Loucy (cell line): ENCODE data around the gene ERGIC2.

Source experiments
- H2AFZ ChIP-seq: fragments of 200-600 bp; sonication (generic); 2 replicates; pipeline ENCODE4 v1.6.0; 2016; ENCODE audit warnings: antibody characterized with exemption, mild to moderate bottlenecking, low read length, moderate library complexity
- H3F3A ChIP-seq: fragments of 200-600 bp; 2 replicates; pipeline ENCODE4 v1.6.0; 2016; ENCODE audit warnings: antibody characterized with exemption, low read depth, mild to moderate bottlenecking
- H3K27me3 ChIP-seq: fragments of 200-600 bp; sonication (generic); 2 replicates; pipeline ENCODE4 v1.6.1; 2014; ENCODE audit warnings: low read length, mild to moderate bottlenecking; ENCODE audit not compliant: insufficient read depth, poor library complexity, severe bottlenecking
- H3K36me3 ChIP-seq: fragments of 200-600 bp; sonication (generic); 2 replicates; pipeline ENCODE4 v1.6.1; 2016; ENCODE audit warnings: low read length; ENCODE audit not compliant: insufficient read depth
- H3K4me1 ChIP-seq: fragments of 200-600 bp; sonication (generic); 2 replicates; pipeline ENCODE4 v1.5.1; 2014; ENCODE audit warnings: low read length, mild to moderate bottlenecking; ENCODE audit not compliant: insufficient read depth, poor library complexity, severe bottlenecking
- H3K4me2 ChIP-seq: fragments of 200-600 bp; sonication (generic); 2 replicates; pipeline ENCODE4 v1.6.0; 2014; ENCODE audit warnings: antibody characterized with exemption, low read length, low read depth, mild to moderate bottlenecking; ENCODE audit not compliant: poor library complexity, severe bottlenecking
- H3K4me3 ChIP-seq: fragments of 200-600 bp; sonication (generic); 2 replicates; pipeline ENCODE4 v1.5.1; 2014; ENCODE audit warnings: low read length, mild to moderate bottlenecking, mixed read lengths; ENCODE audit not compliant: poor library complexity, severe bottlenecking
- H3K79me2 ChIP-seq: fragments of 200-600 bp; sonication (generic); 2 replicates; pipeline ENCODE4 v1.6.1; 2014; ENCODE audit warnings: low read length; ENCODE audit not compliant: insufficient read depth
- H3K9ac ChIP-seq: fragments of 200-600 bp; sonication (generic); 2 replicates; pipeline ENCODE4 v1.6.0; 2014; ENCODE audit warnings: mild to moderate bottlenecking, low read depth, low read length, moderate library complexity; ENCODE audit not compliant: poor library complexity, severe bottlenecking
- H3K9me2 ChIP-seq: fragments of 200-600 bp; sonication (generic); replicated peaks from 2 replicates; pipeline ENCODE4 v1.6.1; 2016; ENCODE audit warnings: low read depth, low read length, mixed read lengths
- H3K9me3 ChIP-seq: fragments of 200-600 bp; sonication (generic); 2 replicates; pipeline ENCODE4 v1.6.1; 2014; ENCODE audit warnings: mild to moderate bottlenecking, antibody characterized with exemption, low read length, low read depth; ENCODE audit not compliant: insufficient read depth
- H4K20me1 ChIP-seq: fragments of 200-600 bp; sonication (generic); 2 replicates; pipeline ENCODE4 v1.6.0; 2014; ENCODE audit warnings: antibody characterized with exemption, low read length, mild to moderate bottlenecking; ENCODE audit not compliant: insufficient read depth, poor library complexity, severe bottlenecking
- EZH2phosphoT487 ChIP-seq: fragments of 200-600 bp; IDR thresholded peaks from 2 replicates; pipeline ENCODE4 v1.6.1; 2018; ENCODE audit warnings: antibody characterized with exemption, mild to moderate bottlenecking, moderate library complexity, borderline replicate concordance
- TF ChIP-seq, protein P1 (sequence below): fragments of 200-600 bp; sonication (generic); conservative IDR thresholded peaks from 2 replicates; pipeline ENCODE4 v1.5.1; 2014; ENCODE audit warnings: mild to moderate bottlenecking, antibody characterized with exemption, low read length

The ERGIC2 gene

GRCh38 chr12:29425722-29426121, 44.8 kb upstream of the ERGIC2 start:
- Histone ChIP-seq H3K27me3 (no peaks in the 10 kb centered on the region), H3K4me1 (no peaks in the 10 kb centered on the region), H3F3A (no peaks in the 10 kb centered on the region), H4K20me1 (no peaks in the 10 kb centered on the region), H3K36me3 (no peaks in the 10 kb centered on the region), H3K79me2 (no peaks in the 10 kb centered on the region), H2AFZ (no peak overlapping the region), H3K4me3 (no peak overlapping the region), H3K9ac (no peak overlapping the region), H3K9me3 (no peaks in the 10 kb centered on the region), H3K4me2 (no peak overlapping the region), H3K9me2 (no peaks in the 10 kb centered on the region)
- TF ChIP-seq EZH2phosphoT487 = no peak
- TF ChIP-seq, protein P1, sequence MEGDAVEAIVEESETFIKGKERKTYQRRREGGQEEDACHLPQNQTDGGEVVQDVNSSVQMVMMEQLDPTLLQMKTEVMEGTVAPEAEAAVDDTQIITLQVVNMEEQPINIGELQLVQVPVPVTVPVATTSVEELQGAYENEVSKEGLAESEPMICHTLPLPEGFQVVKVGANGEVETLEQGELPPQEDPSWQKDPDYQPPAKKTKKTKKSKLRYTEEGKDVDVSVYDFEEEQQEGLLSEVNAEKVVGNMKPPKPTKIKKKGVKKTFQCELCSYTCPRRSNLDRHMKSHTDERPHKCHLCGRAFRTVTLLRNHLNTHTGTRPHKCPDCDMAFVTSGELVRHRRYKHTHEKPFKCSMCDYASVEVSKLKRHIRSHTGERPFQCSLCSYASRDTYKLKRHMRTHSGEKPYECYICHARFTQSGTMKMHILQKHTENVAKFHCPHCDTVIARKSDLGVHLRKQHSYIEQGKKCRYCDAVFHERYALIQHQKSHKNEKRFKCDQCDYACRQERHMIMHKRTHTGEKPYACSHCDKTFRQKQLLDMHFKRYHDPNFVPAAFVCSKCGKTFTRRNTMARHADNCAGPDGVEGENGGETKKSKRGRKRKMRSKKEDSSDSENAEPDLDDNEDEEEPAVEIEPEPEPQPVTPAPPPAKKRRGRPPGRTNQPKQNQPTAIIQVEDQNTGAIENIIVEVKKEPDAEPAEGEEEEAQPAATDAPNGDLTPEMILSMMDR = no peak

DNA sequence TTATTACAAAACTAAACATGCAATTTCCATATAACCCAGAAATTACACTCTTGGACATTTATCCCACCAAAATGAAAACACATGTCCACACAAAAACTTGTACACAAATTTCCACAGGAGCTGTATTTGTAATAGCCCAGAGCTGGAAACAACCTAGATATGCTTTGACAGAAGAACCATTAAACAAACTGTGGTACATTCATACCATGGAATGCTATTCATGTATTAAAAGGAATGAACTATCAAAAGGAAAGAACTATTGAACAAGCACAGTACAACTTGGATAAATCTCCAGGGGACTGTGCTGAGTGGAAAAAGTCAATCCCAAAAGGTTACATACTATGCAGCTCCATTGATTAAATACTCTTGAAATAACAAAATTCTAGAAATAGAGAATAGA, 35.8 kb upstream of the ERGIC2 start:
- Histone ChIP-seq H2AFZ (no peak overlapping the region), H3K4me2 (no peak overlapping the region), H4K20me1 (no peaks in the 10 kb centered on the region), H3K9me2 (no peaks in the 10 kb centered on the region), H3K9ac (no peak overlapping the region), H3K4me1 (no peaks in the 10 kb centered on the region), H3K36me3 (no peaks in the 10 kb centered on the region), H3K27me3 (peaks cover 3% of the 10 kb centered on the region), H3K9me3 (no peaks in the 10 kb centered on the region), H3K79me2 (no peaks in the 10 kb centered on the region), H3K4me3 (no peak overlapping the region), H3F3A (no peaks in the 10 kb centered on the region)
- no peak for TF ChIP-seq EZH2phosphoT487
- TF ChIP-seq, protein P1 = no peak

DNA sequence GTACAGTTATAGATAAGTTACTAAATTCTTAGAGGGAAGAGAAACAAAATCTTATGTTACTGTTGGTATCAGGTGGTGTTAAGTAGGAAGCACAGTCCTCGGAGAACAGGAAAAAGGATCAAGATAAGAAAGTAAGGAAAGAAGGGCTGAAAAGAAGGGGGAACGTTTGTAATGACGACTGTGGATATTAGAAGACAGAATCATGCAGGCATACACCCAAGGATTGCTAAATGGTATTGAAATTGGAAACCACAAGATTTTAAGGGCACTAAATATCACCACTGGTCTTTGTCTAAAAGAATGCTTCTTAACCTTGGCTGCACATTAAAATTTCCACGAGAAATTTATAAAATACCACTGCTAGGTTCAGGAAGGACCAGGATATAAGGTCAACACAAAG, 34.1 kb upstream of the ERGIC2 start:
- Histone ChIP-seq H3K4me1 (no peaks in the 10 kb centered on the region), H3K9ac (no peak overlapping the region), H3K4me3 (no peak overlapping the region), H3K9me3 (no peaks in the 10 kb centered on the region), H3K36me3 (no peaks in the 10 kb centered on the region), H3K4me2 (no peak overlapping the region), H3K79me2 (no peaks in the 10 kb centered on the region), H4K20me1 (no peaks in the 10 kb centered on the region), H3F3A (no peaks in the 10 kb centered on the region), H3K9me2 (no peaks in the 10 kb centered on the region), H3K27me3 (peaks cover 3% of the 10 kb centered on the region), H2AFZ (no peak overlapping the region)
- TF ChIP-seq, protein P1 = no peak
- TF ChIP-seq EZH2phosphoT487 = no peak
